GM19193 (cell line): ENCODE results near the gene LRIT3.

Experiments used
- POLR2A ChIP-seq: IDR thresholded peaks from 4 replicates; pipeline ENCODE4 v1.6.1; 2011; ENCODE audit not compliant: insufficient read depth, insufficient read length; ENCODE audit errors: extremely low read depth

LRIT3 gene

DNA sequence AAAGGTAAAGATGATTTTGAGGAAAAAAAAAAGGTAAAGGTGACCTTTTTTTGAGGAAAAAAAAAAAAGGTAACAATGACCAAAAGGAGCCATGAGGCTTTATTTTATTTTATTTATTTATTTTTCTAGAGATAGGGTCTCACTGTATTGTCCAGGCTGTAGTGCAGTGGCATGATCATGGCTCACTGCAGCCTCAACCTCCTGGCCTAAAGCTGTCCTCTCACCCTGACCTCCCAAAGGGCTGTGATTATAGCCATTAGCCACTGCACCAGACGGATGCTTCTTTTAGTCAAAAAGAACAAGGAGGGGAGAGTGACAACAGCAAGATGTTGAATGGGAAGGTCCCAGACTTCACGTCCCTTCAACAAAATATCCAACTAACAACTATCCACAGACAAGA, 30.4 kb downstream of the LRIT3 start:
- no peak for TF ChIP-seq POLR2A

DNA sequence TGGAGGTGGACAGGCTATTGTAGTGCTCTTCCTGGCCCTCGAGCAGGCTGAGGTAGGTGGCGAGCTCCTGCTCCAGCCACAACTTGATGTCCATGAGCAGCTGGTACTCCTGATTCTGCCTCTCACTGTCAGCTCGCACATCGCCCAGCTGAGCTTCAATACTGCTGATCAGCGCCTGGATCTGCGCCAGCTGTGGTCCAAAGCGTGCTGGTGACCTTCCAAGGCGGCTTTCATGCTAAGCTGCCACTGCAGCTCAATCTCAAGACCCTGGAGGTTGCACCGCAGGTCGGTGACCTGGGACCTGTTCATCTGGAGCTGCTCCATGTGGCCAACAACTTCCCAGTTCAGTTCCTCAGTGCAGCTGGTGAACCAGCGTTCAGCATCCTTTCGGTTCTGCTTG, 31.2 kb downstream of the LRIT3 start:
- TF ChIP-seq POLR2A, result no peak

GRCh38 chr4:109879636-109880314, 31.9 kb downstream of the LRIT3 start:
- TF ChIP-seq POLR2A, result no peak

DNA sequence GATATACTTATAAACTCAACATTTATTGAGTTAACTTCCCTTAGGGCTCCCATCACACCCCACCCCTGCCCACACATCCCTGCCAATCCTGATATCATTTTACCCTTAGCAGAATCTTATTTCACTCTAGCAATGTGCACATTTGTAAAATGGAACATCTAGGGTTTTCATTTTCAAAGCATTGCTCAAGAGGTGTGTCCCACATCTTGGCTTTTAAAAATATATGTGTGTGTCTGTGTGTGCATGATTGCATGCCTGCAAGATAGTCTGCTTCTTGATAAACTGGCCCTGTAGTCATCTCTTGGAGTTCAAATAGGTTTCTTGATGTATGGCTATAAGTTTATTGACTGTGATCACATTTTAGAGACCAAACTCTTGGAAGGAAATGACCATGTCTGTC, 38.4 kb downstream of the LRIT3 start:
- no peak for TF ChIP-seq POLR2A

- no peak for TF ChIP-seq POLR2A
Measured at GRCh38 chr4:109887071-109887470, 39.2 kb downstream of the LRIT3 start.

GRCh38 chr4:109890076-109890475, 42.2 kb downstream of the LRIT3 start:
- no peak for TF ChIP-seq POLR2A

DNA sequence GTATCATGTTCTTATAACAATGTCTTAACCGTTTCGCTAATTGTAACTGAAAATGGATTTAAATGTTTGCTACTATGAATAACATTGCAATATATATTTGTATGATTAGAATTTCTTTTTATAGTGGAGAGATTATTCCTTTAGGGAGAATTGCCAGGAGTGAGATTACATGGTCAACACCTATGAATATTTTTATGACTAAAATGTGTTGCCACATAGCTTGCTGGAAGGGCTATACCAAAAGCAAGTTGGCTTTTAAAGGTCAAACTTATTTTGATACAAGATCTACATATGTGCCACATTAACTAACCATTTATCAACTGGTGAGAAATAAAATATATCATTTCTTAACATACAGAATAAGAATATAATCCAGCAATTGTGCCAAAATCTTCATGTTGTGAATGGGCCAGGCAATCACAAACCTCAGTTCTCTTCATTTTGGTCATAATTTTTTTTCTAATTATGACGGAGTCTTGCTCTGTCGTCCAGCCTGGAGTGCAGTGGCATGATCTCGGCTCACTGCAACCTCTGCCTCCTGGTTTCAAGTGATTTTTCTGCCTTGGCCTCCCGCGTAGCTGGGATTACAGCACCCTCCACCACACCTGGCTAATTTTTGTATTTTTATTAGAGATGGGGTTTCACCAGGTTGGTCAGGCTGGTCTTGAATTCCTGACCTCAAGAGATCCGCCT, 54.8 kb downstream of the LRIT3 start:
- TF ChIP-seq POLR2A, result no peak

- TF ChIP-seq POLR2A, result no peak
Measured at GRCh38 chr4:109908731-109909130, 60.8 kb downstream of the LRIT3 start.

DNA sequence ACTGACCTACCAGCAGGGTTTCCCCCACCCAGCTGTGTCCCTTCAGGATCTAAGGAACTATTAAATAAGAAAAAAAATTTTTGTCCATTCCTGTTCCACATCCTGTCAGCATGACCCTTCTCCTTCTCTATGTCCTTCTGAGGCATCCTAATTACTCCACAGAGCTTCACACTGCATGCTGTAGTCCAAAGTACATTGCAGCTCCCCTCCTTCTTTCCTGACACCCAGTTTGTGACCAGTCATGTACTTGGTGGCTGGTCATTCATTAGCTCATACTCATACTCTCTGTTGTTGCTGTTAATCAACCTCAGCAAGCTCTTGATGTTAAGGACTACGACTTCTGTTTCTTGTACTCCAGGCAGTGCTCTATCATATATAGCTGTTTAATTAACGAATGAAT, 62.3 kb downstream of the LRIT3 start:
- no peak for TF ChIP-seq POLR2A

DNA sequence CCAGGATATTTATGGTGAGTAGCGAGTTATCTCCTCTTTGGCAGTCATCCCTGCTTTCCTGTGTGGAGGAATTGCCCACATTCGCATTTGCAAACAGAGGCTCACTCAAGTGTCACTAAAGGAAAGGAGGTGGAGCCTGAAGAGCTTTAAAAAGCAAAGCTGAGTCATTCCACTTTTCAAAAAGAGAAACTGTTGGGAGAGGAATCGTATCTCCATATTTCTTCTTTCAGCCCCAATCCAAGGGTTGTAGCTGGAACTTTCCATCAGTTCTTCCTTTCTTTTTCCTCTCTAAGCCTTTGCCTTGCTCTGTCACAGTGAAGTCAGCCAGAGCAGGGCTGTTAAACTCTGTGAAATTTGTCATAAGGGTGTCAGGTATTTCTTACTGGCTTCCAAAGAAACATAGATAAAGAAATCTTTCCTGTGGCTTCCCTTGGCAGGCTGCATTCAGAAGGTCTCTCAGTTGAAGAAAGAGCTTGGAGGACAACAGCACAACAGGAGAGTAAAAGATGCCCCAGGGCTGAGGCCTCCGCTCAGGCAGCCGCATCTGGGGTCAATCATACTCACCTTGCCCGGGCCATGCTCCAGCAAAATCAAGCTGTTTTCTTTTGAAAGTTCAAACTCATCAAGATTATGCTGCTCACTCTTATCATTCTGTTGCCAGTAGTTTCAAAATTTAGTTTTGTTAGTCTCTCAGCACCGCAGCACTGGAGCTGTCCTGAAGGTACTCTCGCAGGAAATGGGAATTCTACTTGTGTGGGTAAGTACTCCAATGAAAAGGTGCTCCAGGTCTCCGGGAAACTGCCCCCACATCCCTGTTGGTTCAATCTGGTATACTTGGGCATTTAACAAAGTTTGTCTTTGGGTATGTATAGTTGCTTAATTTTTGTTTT, 65.0 kb downstream of the LRIT3 start, which contains the start of gene EGF:
TSS of gene EGF (plus strand) at position 178 of the 890 bp plus-strand sequence. CDS start at position 631, 453 bp downstream.
- no peak for TF ChIP-seq POLR2A

- no peak for TF ChIP-seq POLR2A
Measured at GRCh38 chr4:109913596-109914241, 65.8 kb downstream of the LRIT3 start.

DNA sequence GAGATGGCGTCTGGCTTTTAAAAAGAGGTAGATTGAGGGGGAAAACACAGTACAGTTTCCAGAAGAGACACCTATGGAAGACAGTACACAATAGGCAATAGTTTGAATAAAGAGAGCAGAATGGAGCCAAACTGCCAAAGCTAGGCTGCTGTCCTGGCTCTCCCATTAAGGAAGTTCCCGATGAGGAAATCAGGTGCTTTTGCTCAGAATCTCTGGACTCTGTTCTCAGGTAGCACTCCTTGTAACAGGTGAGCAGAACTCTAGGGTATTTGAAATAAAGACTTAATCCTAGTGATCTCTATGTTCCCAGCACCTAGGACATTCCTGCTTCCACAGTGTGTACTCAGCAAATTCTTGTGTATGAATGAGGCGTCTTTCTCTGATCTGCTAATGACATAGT, 66.4 kb downstream of the LRIT3 start:
- no peak for TF ChIP-seq POLR2A

DNA sequence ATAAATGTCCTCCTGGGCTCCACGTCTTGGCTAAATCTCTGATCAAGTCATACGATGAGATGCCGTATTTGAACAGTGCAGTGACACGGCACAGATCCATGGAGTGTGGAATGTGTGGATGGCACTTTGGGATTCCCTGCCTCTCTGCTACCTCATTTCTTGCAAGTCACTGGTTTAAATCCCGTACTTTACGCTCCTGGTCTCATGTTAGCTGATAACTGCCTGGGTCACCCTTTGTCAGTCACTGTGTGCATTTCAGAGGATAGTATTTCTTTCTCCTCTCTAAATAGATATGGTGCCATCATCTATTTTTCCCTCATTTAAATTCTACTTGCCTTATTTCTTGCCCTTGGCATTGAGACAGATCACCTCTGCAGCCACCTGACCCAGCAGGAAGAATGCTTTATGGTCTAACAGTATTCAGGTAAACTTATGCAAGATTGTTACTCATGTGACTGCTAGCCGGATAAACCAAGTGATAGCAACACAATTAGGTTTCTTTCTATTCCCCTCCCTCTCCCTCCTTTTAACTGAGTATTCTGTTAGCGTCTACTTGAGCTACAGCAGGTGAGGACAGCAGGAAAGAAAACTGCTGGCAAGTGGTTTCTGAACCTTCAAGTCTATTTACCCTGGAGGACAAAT, 67.6 kb downstream of the LRIT3 start:
- no peak for TF ChIP-seq POLR2A

GRCh38 chr4:109916027-109916409, 68.1 kb downstream of the LRIT3 start:
- TF ChIP-seq POLR2A, result no peak

GRCh38 chr4:109921384-109921808, 73.5 kb downstream of the LRIT3 start:
- TF ChIP-seq POLR2A, result no peak
